Activated CD4-positive, CD25-positive, alpha-beta regulatory T cell treated with anti-CD3 and anti-CD28 coated beads, Interleukin-2, amount 50 U/mL, for 72 hours (primary cell): ENCODE results near the gene TPO.

ENCODE experiments used
- DNase-seq: peaks from one replicate; pipeline ENCODE4 v3.0.0; 2021

TPO gene

GRCh38 chr2:1586923-1587840 lies 173.9 kb downstream of the TPO start:
- no peak for DNase-seq

GRCh38 chr2:1588051-1588977 lies 175.1 kb downstream of the TPO start:
- no peak for DNase-seq

DNA sequence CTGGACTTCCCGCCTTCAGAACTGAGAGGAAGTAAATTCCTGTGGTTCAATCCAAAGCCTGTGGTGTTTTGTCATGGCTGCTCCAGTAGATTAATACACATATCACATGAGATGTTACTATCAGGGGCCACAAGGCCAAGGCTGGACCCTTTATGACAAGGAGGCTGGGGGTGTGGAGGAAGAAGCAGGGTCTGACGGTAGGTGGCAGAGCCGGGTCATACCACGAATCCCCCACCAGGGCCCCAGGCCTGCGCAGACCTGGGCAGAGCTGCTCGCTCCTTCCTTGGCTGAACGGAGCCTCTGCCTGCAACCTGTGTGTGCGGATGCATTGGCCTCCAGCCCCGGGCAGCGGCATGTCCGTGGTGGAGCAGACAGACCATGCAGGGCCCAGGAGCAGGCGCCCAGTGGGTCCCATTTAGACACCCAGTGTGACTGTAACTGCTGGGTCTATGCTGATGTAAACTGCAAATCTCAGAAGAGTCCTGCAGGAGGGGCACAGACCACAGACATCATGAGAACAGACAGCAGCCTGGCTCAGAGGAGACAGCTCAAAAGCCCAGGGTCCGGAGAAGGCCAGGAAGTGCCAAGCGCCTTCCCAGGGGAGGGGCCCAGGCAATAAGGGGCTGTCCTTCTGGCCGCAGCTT lies 175.8 kb downstream of the TPO start:
- DNase-seq: no peak

- no peak for DNase-seq
Measured at GRCh38 chr2:1590596-1591460, 177.6 kb downstream of the TPO start.

DNA sequence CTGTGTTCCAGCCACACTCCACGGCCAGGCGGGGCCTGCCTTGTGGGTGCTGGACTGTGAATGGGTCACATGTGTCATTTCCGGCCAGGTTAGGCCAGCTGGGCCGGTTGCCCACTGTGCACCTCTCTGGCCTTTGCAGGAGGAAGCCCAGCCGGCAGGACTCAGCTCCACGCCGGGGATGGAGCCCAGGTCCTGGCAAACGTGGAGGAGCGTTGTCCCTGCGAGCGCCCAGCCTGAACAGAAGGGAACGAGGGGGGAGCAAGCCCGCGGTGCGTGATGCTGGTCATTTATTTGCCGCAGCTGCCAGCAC lies 178.2 kb downstream of the TPO start:
- no peak for DNase-seq
